GM18909 (cell line): Measurements from ENCODE around the gene RHBDL2.
"Not testable (repeated sequence)": the region's sequence is repeated elsewhere in the genome, so short reads cannot be mapped to it uniquely, and the experiment has no call there.

Source experiments
- ATAC-seq: cut with Tn5 transposase; IDR thresholded peaks from one replicate; pipeline ENCODE4 v1.9.1; 2021; ENCODE audit warnings: mild to moderate bottlenecking; ENCODE audit not compliant: unreplicated experiment, poor library complexity

The RHBDL2 gene

GRCh38 chr1:38940339-38941047 is 1.1 kb downstream of the RHBDL2 start:
- ATAC-seq: no peak

- ATAC-seq: no peak
Observed at GRCh38 chr1:38938722-38939260, 2.8 kb downstream of the RHBDL2 start.

GRCh38 chr1:38932571-38932970 is 9.1 kb downstream of the RHBDL2 start:
- ATAC-seq: no peak

GRCh38 chr1:38929476-38929875 is 12.2 kb downstream of the RHBDL2 start:
- ATAC-seq: no peak

GRCh38 chr1:38929054-38929453 is 12.6 kb downstream of the RHBDL2 start:
- ATAC-seq: no peak

- ATAC-seq: no peak
Observed at GRCh38 chr1:38926091-38926490, 15.5 kb downstream of the RHBDL2 start.

DNA sequence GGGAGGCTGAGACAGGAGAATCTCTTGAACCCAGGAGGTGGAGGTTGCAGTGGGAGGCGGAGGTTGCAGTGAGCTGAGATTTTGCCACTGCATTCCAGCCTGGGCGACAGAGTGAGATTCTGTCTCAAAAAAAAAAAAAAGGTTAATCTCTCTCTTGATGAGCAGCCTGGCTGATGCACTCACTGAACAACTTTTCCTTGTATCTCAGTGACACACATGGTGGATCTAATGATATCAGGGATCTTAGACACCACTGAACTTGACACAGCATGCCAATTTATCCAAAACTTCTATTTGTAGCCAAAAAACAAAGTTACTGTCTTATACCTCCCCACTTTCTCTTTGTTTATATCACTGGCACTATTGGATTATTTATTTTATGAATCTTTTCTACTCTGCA is 16.2 kb downstream of the RHBDL2 start:
- no peak for ATAC-seq

DNA sequence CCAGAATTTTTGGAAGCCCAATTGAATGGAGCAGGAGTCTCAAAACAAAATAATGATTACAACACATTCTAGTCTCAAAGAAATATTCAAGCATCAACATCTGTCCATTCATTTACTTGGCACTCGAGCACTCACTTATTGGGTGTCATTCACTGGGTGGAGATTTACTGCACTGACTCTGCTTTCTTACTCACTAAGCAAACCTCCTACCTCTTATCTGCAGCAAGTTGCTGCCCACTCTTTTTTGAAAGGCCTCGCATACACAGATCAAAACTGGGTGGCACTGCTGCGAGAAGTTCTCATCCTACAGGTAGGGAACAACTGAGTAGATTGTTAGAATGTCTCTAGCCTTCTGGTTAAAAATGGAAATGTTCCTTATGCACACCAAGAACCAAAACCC is 18.0 kb downstream of the RHBDL2 start:
- no peak for ATAC-seq

GRCh38 chr1:38919130-38919529 is 22.5 kb downstream of the RHBDL2 start:
- no peak for ATAC-seq

- no peak for ATAC-seq
Observed at GRCh38 chr1:38918568-38918967, 23.1 kb downstream of the RHBDL2 start.

- ATAC-seq: no peak
Observed at GRCh38 chr1:38917772-38918171, 23.9 kb downstream of the RHBDL2 start.

GRCh38 chr1:38917337-38917736 is 24.3 kb downstream of the RHBDL2 start:
- no peak for ATAC-seq

DNA sequence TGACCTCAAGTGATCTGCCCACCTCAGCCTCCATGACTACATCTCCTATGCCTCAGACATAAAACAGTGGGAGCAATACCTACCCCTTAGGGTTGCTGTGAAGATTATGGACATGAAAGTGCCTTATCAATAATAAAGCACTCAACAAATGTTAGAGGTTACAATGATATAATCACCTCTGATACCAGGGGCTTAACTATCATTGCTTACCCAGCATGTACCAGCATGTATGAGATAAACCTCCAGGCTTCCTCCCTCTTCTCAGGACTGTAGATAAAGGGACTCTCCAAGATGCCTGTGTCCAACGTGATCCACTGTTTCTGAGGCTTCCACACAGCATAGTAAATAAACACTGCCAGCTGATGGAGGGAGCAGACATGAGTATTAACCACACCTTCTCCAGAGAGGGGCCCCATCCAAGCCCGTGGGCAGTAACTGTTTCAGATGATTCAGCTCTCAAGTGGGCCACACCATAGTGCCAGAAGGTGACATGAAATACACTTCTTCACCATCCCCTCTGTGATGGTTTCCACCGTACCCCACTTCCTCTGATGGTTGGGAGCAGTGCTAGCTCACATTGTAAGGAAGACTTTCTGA is 26.2 kb downstream of the RHBDL2 start:
- ATAC-seq: no peak

- not testable (repeated sequence) for ATAC-seq
Observed at GRCh38 chr1:38914908-38915307, 26.7 kb downstream of the RHBDL2 start.

GRCh38 chr1:38908821-38909220 is 32.8 kb downstream of the RHBDL2 start:
- ATAC-seq: no peak

- no peak for ATAC-seq
Observed at GRCh38 chr1:38905985-38906384, 35.6 kb downstream of the RHBDL2 start.

GRCh38 chr1:38899560-38899959 is 42.1 kb downstream of the RHBDL2 start:
- ATAC-seq: no peak

DNA sequence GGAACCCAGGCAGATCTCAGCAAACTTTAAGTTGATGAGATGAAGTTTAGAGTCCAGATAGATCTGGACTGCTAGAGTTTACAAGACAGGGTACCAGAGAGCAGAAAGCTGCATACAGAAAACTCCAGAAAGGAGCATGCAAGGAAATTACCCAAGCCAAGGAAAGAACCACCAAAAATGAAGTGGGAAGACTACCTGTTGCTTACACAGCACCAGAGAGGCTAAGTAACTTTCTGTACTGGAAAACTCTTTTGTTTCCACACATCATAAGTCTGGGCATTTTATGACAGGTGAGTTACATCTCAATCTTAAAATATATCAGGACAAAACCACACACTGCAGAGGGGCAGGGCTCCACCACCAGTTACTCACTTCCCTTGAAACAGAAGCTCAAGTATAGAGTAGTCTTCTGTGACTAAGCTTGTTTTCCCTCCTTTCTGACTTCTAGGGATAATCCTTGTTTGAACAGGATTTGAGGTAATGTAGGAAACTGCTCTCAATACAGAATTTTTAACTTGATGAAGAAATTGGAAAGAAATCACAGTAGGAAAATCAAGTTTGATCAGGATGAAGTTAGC is 42.9 kb downstream of the RHBDL2 start:
- ATAC-seq: no peak

- no peak for ATAC-seq
Observed at GRCh38 chr1:38896169-38896568, 45.5 kb downstream of the RHBDL2 start.

DNA sequence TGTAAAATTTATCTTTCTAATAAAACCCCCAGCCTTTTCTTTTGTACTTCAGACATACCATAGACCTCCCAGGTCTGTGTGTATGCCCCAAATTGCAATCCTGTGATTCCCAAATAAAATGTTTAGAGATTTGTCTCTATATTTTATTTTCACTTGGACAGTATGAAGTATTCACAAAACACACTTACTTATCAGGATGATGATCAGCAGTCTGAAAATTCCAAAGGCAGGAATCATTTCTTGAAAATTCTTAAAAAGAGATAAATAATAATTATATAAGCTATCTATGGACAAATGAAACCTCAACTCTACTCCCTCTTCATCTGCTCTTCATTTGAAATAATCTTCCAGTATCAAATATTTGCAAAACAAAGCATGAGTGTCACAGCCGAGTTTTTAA is 48.7 kb downstream of the RHBDL2 start:
- no peak for ATAC-seq

GRCh38 chr1:38891753-38892152 is 49.9 kb downstream of the RHBDL2 start:
- ATAC-seq: no peak

DNA sequence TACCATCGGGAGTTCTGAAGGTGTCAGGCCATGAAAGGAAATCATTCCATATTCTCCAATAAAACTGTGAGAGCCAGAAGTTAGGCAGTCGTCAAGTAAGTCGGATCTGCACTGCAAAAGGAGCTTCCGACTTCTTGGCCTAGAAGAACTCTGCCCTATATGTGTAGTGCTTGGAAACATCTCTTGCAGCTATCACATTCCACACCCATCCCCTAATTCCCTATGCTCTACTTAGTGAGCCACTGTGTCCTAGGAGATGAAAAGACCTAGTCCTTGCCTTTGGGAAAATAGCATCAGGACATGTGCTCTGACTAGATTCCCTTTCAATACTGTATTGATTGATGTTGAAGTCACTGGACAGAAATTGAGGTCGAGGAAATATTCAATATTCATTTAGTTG is 52.0 kb downstream of the RHBDL2 start:
- no peak for ATAC-seq
